DND-41 (cell line): ENCODE results near the gene PAPOLB.
A peak's percentile ranks its signal among the peaks of the same experiment; 100 is the strongest.

Experiments used
- CTCF ChIP-seq: IDR thresholded peaks from 2 replicates; pipeline ENCODE4 v1.5.1; 2012; ENCODE audit warnings: borderline replicate concordance, low read length, moderate library complexity, mild to moderate bottlenecking; ENCODE audit not compliant: poor library complexity, severe bottlenecking; ENCODE audit errors: extremely low read depth
- EZH2 ChIP-seq: IDR thresholded peaks from 3 replicates; pipeline ENCODE4 v1.6.1; 2012; ENCODE audit warnings: borderline replicate concordance, low read depth, mild to moderate bottlenecking, moderate library complexity, low read length, inconsistent platforms; ENCODE audit not compliant: severe bottlenecking

- TF ChIP-seq CTCF (peak; percentile 9), EZH2 (no peak)
Measured at GRCh38 chr7:4883372-4884144, 21.7 kb upstream of the PAPOLB start, which contains the start of gene RADIL.
